Fibroblast of lung (primary cell): ENCODE results near the gene EIF2B2.

Experiments
- EZH2 ChIP-seq: IDR thresholded peaks from 2 replicates; pipeline ENCODE4 v1.5.1; 2012; ENCODE audit warnings: low read length, control low read depth, mild to moderate bottlenecking; ENCODE audit errors: missing control alignments
- TF ChIP-seq, protein P1 (sequence below), 2 donors: IDR thresholded peaks in 1 of 2; conservative IDR thresholded peaks in 1 of 2; 1 replicate in 1 of 2; 2 replicates in 1 of 2; pipeline ENCODE4 v1.5.1; 2011 to 2012; ENCODE audit warnings: low read length in 2 of 2, control low read depth in 1 of 2, inconsistent platforms in 1 of 2, low read depth in 1 of 2, mild to moderate bottlenecking in 1 of 2

DNA sequence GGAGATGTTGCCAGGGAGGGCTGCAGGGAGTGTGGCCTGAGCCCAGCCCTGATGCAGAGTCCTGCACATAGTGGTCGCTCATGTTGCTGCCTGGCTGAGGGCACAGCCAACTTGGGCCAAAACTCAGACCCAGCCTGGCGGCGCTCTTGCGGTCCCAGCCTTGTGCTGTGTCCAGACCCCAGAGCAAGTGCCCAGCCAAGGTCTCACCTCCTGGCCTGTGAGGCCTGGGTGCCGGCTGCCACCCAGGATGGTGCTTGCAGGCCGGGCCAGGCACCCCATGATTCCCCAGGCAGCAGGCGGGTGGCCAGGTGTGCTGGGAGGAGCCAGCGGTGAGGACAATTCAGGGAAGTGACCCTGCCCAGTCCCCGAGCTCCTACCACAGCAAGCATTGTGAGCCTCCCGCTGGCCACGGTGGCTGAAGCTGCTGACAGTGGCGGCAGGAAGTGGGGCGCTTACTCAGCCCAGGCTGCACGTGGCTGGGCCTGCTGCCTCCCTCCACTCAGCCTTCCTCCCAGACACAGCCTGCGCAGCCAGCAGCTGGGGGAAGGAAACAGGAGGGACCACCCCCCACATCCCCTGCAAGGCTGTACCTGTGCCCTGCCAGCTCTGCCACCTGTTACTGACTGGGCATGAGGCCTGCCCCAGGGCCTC lies 29.6 kb upstream of the EIF2B2 start:
- TF ChIP-seq, protein P1, sequence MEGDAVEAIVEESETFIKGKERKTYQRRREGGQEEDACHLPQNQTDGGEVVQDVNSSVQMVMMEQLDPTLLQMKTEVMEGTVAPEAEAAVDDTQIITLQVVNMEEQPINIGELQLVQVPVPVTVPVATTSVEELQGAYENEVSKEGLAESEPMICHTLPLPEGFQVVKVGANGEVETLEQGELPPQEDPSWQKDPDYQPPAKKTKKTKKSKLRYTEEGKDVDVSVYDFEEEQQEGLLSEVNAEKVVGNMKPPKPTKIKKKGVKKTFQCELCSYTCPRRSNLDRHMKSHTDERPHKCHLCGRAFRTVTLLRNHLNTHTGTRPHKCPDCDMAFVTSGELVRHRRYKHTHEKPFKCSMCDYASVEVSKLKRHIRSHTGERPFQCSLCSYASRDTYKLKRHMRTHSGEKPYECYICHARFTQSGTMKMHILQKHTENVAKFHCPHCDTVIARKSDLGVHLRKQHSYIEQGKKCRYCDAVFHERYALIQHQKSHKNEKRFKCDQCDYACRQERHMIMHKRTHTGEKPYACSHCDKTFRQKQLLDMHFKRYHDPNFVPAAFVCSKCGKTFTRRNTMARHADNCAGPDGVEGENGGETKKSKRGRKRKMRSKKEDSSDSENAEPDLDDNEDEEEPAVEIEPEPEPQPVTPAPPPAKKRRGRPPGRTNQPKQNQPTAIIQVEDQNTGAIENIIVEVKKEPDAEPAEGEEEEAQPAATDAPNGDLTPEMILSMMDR (conservative IDR thresholded peaks at IDR 0.05 in 1 of 2, IDR thresholded peaks at IDR 0.05 in 1 of 2; ENCODE audit: low read depth in 1 of 2, low read length in 2 of 2) = no peak
- no peak for TF ChIP-seq EZH2
